Mesenchymal stem cell (in vitro differentiated cells and primary cell): ENCODE results near the gene KIF20B.

Source experiments
- DNase-seq: peaks from one replicate; pipeline ENCODE4 v3.0.0-alpha.2; 2013
- H2AFZ ChIP-seq: one replicate; pipeline ENCODE4 v1.6.1; 2013; ENCODE audit warnings: low read depth, mild to moderate bottlenecking, control low read depth, inconsistent platforms, low read length, moderate library complexity
- H2AK5ac ChIP-seq: 2 replicates; pipeline ENCODE4 v1.6.1; 2013; ENCODE audit warnings: low read length, moderate library complexity, mild to moderate bottlenecking, inconsistent platforms; ENCODE audit not compliant: severe bottlenecking
- H2BK120ac ChIP-seq: one replicate; pipeline ENCODE4 v1.6.1; 2013; ENCODE audit warnings: low read depth, mild to moderate bottlenecking, inconsistent platforms, low read length, moderate library complexity
- H2BK12ac ChIP-seq, 2 experiments: one replicate each; pipeline ENCODE4 v1.6.1; 2013; ENCODE audit warnings: inconsistent platforms in 2 of 2, low read length in 2 of 2, mild to moderate bottlenecking in 2 of 2, moderate library complexity in 2 of 2, control low read depth in 1 of 2
- H2BK15ac ChIP-seq: one replicate; pipeline ENCODE4 v1.6.1; 2013; ENCODE audit warnings: mild to moderate bottlenecking, low read depth, inconsistent platforms; ENCODE audit not compliant: poor library complexity, severe bottlenecking
- H2BK5ac ChIP-seq: 2 replicates; pipeline ENCODE4 v1.6.1; 2013; ENCODE audit warnings: low read depth, mild to moderate bottlenecking, low read length, control low read depth, inconsistent platforms; ENCODE audit not compliant: poor library complexity, severe bottlenecking
- H3K14ac ChIP-seq, 2 experiments: one replicate each; pipeline ENCODE4 v1.6.1; 2013; ENCODE audit warnings: inconsistent platforms in 2 of 2, low read length in 2 of 2, control low read depth in 1 of 2, mild to moderate bottlenecking in 1 of 2, moderate library complexity in 1 of 2
- H3K18ac ChIP-seq, 2 experiments: one replicate each; pipeline ENCODE4 v1.6.1; 2013; ENCODE audit warnings: inconsistent platforms in 2 of 2, low read length in 2 of 2, control low read depth in 1 of 2, low read depth in 1 of 2, mild to moderate bottlenecking in 1 of 2
- H3K23ac ChIP-seq, 2 experiments: one replicate each; pipeline ENCODE4 v1.6.1; 2013; ENCODE audit warnings: inconsistent platforms in 2 of 2, low read length in 2 of 2, mild to moderate bottlenecking in 2 of 2, moderate library complexity in 2 of 2, control low read depth in 1 of 2
- H3K27ac ChIP-seq: 2 replicates; pipeline ENCODE4 v1.5.1; 2013; ENCODE audit warnings: mild to moderate bottlenecking, moderate library complexity, low read length, control low read depth, inconsistent platforms; ENCODE audit not compliant: poor library complexity, severe bottlenecking
- H3K27me3 ChIP-seq, 2 experiments: 2 replicates each; pipeline versions ENCODE4 v1.6.1 to v1.7.0; 2013; ENCODE audit warnings: low read length in 2 of 2, mild to moderate bottlenecking in 2 of 2, moderate library complexity in 2 of 2, control low read depth in 1 of 2, inconsistent platforms in 1 of 2; ENCODE audit not compliant: control insufficient read depth in 1 of 2, insufficient read depth in 1 of 2
- H3K36me3 ChIP-seq, 2 experiments: 2 replicates each; pipeline versions ENCODE4 v1.6.1 to v1.7.0; 2013; ENCODE audit warnings: low read length in 2 of 2, control low read depth in 1 of 2, inconsistent platforms in 1 of 2, low read depth in 1 of 2, mild to moderate bottlenecking in 1 of 2; ENCODE audit not compliant: insufficient read depth in 2 of 2, control insufficient read depth in 1 of 2
- H3K4ac ChIP-seq, 2 experiments: one replicate each; pipeline ENCODE4 v1.6.1; 2013; ENCODE audit warnings: inconsistent platforms in 2 of 2, low read length in 2 of 2, mild to moderate bottlenecking in 2 of 2, moderate library complexity in 2 of 2, control low read depth in 1 of 2, low read depth in 1 of 2
- H3K4me1 ChIP-seq: 2 replicates; pipeline ENCODE4 v1.6.1; 2013; ENCODE audit warnings: low read depth, low read length, control low read depth; ENCODE audit not compliant: control insufficient read depth, insufficient read depth
- H3K4me2 ChIP-seq: 2 replicates; pipeline ENCODE4 v1.6.1; 2013; ENCODE audit warnings: low read length, mild to moderate bottlenecking, inconsistent platforms; ENCODE audit not compliant: poor library complexity, severe bottlenecking
- H3K4me3 ChIP-seq, 2 experiments: 2 replicates each; pipeline versions ENCODE4 v1.5.1 to v1.7.0; 2013; ENCODE audit warnings: low read length in 2 of 2, mild to moderate bottlenecking in 2 of 2, control low read depth in 1 of 2, low read depth in 1 of 2; ENCODE audit not compliant: insufficient read depth in 1 of 2
- H3K79me1 ChIP-seq: replicated peaks from 2 replicates; pipeline ENCODE4 v1.6.1; 2013; ENCODE audit warnings: mild to moderate bottlenecking, control low read depth, low read length, inconsistent platforms; ENCODE audit not compliant: poor library complexity, severe bottlenecking
- H3K9ac ChIP-seq: 2 replicates; pipeline ENCODE4 v1.7.0; 2013; ENCODE audit warnings: mild to moderate bottlenecking, low read length, moderate library complexity
- H3K9me3 ChIP-seq: 2 replicates; pipeline ENCODE4 v1.7.0; 2013; ENCODE audit warnings: mild to moderate bottlenecking, low read length; ENCODE audit not compliant: control insufficient read depth
- H4K8ac ChIP-seq: one replicate; pipeline ENCODE4 v1.6.1; 2013; ENCODE audit warnings: inconsistent platforms, mild to moderate bottlenecking, low read length, moderate library complexity
- H4K91ac ChIP-seq: one replicate; pipeline ENCODE4 v1.6.1; 2013; ENCODE audit warnings: mild to moderate bottlenecking, low read length, inconsistent platforms
- WGBS: methylation state at CpG from one replicate; pipeline ENCODE4 v1.1.7; 2013; ENCODE audit warnings: mixed read lengths; 5-methylcytosine and 5-hydroxymethylcytosine counted together

Gene KIF20B

DNA sequence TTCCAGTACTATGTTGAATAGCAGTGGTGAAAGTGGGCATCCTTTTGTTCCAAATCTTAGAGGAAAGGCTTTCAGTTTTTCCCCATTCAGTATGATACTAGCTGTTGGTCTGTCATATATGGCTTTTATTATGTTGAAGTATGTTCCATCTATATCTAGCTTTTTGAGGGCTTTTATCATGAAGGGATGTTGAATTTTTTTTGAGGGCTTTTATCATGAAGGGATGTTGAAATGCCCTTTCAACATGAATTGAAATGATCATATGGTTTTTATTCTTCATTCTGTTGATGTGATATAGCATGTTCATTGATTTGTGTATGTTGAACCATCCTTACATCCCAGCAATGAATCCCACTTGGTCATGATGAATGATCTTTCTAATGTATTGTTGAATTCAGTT, 75.3 kb downstream of the KIF20B start:
- Histone ChIP-seq H3K79me1 (no peaks in the 10 kb centered on the region), H3K4me1 (no peaks in the 10 kb centered on the region), H3K18ac (no peak overlapping the region), H3K4ac (no peak overlapping the region), H4K91ac (no peak overlapping the region), H3K9ac (no peak overlapping the region), H3K9me3 (no peaks in the 10 kb centered on the region), H2AK5ac (no peak overlapping the region), H2AFZ (no peak overlapping the region), H3K14ac (no peak overlapping the region), H3K36me3 (peaks cover 5 to 9% of the 10 kb centered on the region in 2 experiments), H3K4me2 (no peak overlapping the region), H3K23ac (no peak overlapping the region), H2BK15ac (no peak overlapping the region), H3K27ac (no peak overlapping the region), H2BK5ac (no peak overlapping the region), H3K4me3 (no peak overlapping the region), H2BK120ac (no peak overlapping the region), H4K8ac (no peak overlapping the region), H3K27me3 (no peaks in the 10 kb centered on the region), H2BK12ac (no peak overlapping the region)
- DNase-seq, result no peak

DNA sequence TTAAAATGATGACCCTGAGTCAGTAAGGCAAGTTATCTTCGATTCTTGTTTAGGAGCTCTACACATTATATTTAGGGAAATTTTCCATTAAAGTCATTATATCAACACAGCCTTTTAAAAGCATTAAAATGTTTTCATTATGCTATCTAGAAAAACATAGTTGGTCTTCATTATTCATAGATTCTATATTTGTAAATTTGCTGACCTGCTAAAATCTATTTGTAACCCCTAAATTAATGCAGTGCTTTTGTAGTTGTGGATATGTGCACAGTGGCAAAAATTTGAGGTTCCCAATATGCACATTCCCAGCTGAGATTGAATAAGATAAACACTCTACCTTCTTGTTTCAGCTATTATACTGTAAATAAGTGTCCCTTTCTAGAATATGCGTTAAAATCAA, 81.1 kb downstream of the KIF20B start:
- 100% methylated on average over 1 of the region's 2 CpGs for WGBS
- no peaks in the 10 kb centered on the region for H3K4me1 ChIP-seq
- no peak overlapping the region for H4K91ac ChIP-seq
- H2AFZ ChIP-seq, result no peak overlapping the region
- no peak overlapping the region for H3K27ac ChIP-seq
- no peak overlapping the region for H3K4ac ChIP-seq
- no peak overlapping the region for H4K8ac ChIP-seq
- no peak overlapping the region for H2BK120ac ChIP-seq
- DNase-seq, result no peak
- H2AK5ac ChIP-seq, result no peak overlapping the region
- H3K4me2 ChIP-seq, result no peak overlapping the region
- H3K18ac ChIP-seq, result no peak overlapping the region
- H3K36me3 ChIP-seq, result peaks cover 0 to 5% of the 10 kb centered on the region in 2 experiments
- no peaks in the 10 kb centered on the region for H3K9me3 ChIP-seq
- no peak overlapping the region for H2BK12ac ChIP-seq
- H3K79me1 ChIP-seq, result no peaks in the 10 kb centered on the region
- H3K27me3 ChIP-seq, result no peaks in the 10 kb centered on the region
- no peak overlapping the region for H3K23ac ChIP-seq
- no peak overlapping the region for H3K4me3 ChIP-seq
- no peak overlapping the region for H2BK5ac ChIP-seq
- no peak overlapping the region for H2BK15ac ChIP-seq
- H3K9ac ChIP-seq, result no peak overlapping the region
- H3K14ac ChIP-seq, result no peak overlapping the region

DNA sequence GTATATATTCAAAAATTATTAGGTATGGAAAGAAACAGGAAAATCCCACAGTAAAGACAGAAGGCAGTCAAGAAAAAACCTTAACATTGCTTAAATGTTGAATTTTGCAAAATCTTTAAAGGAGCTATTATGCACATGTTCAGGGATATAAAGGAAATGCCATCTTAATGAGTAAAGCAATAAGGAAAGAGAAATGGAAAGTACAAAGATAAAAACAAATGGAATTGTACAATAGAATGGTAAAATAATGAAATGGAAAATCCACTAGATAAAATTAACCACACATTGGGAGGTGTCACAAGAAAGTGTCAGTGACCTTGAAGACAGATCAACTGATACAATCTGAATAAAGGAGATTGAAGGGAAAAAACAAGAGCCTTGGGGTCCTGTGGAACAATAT, 82.0 kb downstream of the KIF20B start:
- no peak overlapping the region for H3K14ac ChIP-seq
- no peak overlapping the region for H3K4ac ChIP-seq
- peaks cover 0 to 5% of the 10 kb centered on the region in 2 experiments for H3K36me3 ChIP-seq
- H3K4me1 ChIP-seq, result no peaks in the 10 kb centered on the region
- H2BK5ac ChIP-seq, result no peak overlapping the region
- H2BK12ac ChIP-seq, result no peak overlapping the region
- H4K8ac ChIP-seq, result no peak overlapping the region
- H3K27ac ChIP-seq, result no peak overlapping the region
- H2AFZ ChIP-seq, result no peak overlapping the region
- H3K18ac ChIP-seq, result no peak overlapping the region
- no peak overlapping the region for H2BK15ac ChIP-seq
- no peaks in the 10 kb centered on the region for H3K27me3 ChIP-seq
- no peak overlapping the region for H3K4me2 ChIP-seq
- H3K79me1 ChIP-seq, result no peaks in the 10 kb centered on the region
- H2AK5ac ChIP-seq, result no peak overlapping the region
- no peak overlapping the region for H4K91ac ChIP-seq
- H2BK120ac ChIP-seq, result no peak overlapping the region
- no peak overlapping the region for H3K23ac ChIP-seq
- DNase-seq, result no peak
- H3K9ac ChIP-seq, result no peak overlapping the region
- H3K4me3 ChIP-seq, result no peak overlapping the region
- no peaks in the 10 kb centered on the region for H3K9me3 ChIP-seq

GRCh38 chr10:89785095-89785494, 83.7 kb downstream of the KIF20B start:
- WGBS, result 99% methylated on average over 3 of the region's 3 CpGs

More at GRCh38 chr10:89785095-89785494, 83.7 kb downstream of the KIF20B start:
- H2BK12ac ChIP-seq, result no peak overlapping the region
- H3K14ac ChIP-seq, result no peak overlapping the region
- H3K18ac ChIP-seq, result no peak overlapping the region
- H2BK15ac ChIP-seq, result no peak overlapping the region
- H2AK5ac ChIP-seq, result no peak overlapping the region
- no peaks in the 10 kb centered on the region for H3K4me1 ChIP-seq
- no peak for DNase-seq
- no peaks in the 10 kb centered on the region for H3K27me3 ChIP-seq
- H3K23ac ChIP-seq, result no peak overlapping the region
- no peak overlapping the region for H3K4me2 ChIP-seq
- no peak overlapping the region for H3K4me3 ChIP-seq
- no peak overlapping the region for H2BK5ac ChIP-seq
- H3K4ac ChIP-seq, result no peak overlapping the region
- no peak overlapping the region for H2BK120ac ChIP-seq
- H4K8ac ChIP-seq, result no peak overlapping the region
- no peak overlapping the region for H3K9ac ChIP-seq
- no peaks in the 10 kb centered on the region for H3K79me1 ChIP-seq
- H3K9me3 ChIP-seq, result no peaks in the 10 kb centered on the region
- H3K27ac ChIP-seq, result no peak overlapping the region
- no peak overlapping the region for H4K91ac ChIP-seq
- H2AFZ ChIP-seq, result no peak overlapping the region
- H3K36me3 ChIP-seq, result peaks cover 0 to 5% of the 10 kb centered on the region in 2 experiments
